Spleen (tissue), 11 donors: ENCODE results near the gene KRTAP5-8. TPM values are rescaled to one million over a fixed set of nuclear protein-coding genes. Genes with fewer than 3 reads are reported as not detected.
"Not testable (repeated sequence)": the region's sequence is repeated elsewhere in the genome, so short reads cannot be mapped to it uniquely, and the experiment has no call there.

ENCODE experiments used
- DNase-seq: peaks from one replicate; pipeline ENCODE4 v3.0.0-alpha.2; 2020
- H3K27ac ChIP-seq, 8 donors: fragments of 200-600 bp; sonication (generic) in 7 of 8; 1 replicate in 4 of 8; 2 replicates in 4 of 8; pipeline versions ENCODE4 v1.5.0 to v1.8.0; 2016 to 2021; ENCODE audit warnings: inconsistent platforms in 4 of 8, mild to moderate bottlenecking in 4 of 8, moderate library complexity in 1 of 8
- H3K27me3 ChIP-seq, 7 donors: fragments of 200-600 bp; sonication (generic) in 6 of 7; replicated peaks in 1 of 7; 1 replicate in 4 of 7; 2 replicates in 3 of 7; pipeline versions ENCODE4 v1.5.0 to v1.8.0; 2016 to 2021; ENCODE audit warnings: inconsistent platforms in 3 of 7, mild to moderate bottlenecking in 1 of 7
- H3K36me3 ChIP-seq, 6 donors: fragments of 200-600 bp; sonication (generic) in 5 of 6; 1 replicate in 4 of 6; 2 replicates in 2 of 6; pipeline versions ENCODE4 v1.5.0 to v1.8.0; 2016 to 2021; ENCODE audit warnings: inconsistent platforms in 2 of 6
- H3K4me1 ChIP-seq, 6 donors: fragments of 200-600 bp; sonication (generic) in 5 of 6; 1 replicate in 3 of 6; 2 replicates in 3 of 6; pipeline versions ENCODE4 v1.5.0 to v1.8.0; 2016 to 2021; ENCODE audit warnings: inconsistent platforms in 3 of 6
- H3K4me3 ChIP-seq, 8 donors: fragments of 200-600 bp; sonication (generic) in 7 of 8; 1 replicate in 4 of 8; 2 replicates in 4 of 8; pipeline versions ENCODE4 v1.5.0 to v1.8.0; 2016 to 2021; ENCODE audit warnings: inconsistent platforms in 4 of 8, mild to moderate bottlenecking in 4 of 8, moderate library complexity in 2 of 8
- H3K9me3 ChIP-seq, 8 donors: fragments of 200-600 bp; sonication (generic) in 7 of 8; 1 replicate in 4 of 8; 2 replicates in 4 of 8; pipeline versions ENCODE4 v1.5.0 to v1.8.0; 2016 to 2021; ENCODE audit warnings: inconsistent platforms in 4 of 8
- CTCF ChIP-seq, 11 experiments: fragments of 200-600 bp in 7 of 11; fragments of 450-650 bp in 4 of 11; sonication (generic) in 4 of 11; IDR thresholded peaks in 8 of 11; conservative IDR thresholded peaks in 3 of 11; 1 replicate in 7 of 11; 2 replicates in 4 of 11; pipeline versions ENCODE4 v1.4.0 to v1.8.0; 2016 to 2021; ENCODE audit warnings: antibody characterized with exemption in 11 of 11, inconsistent platforms in 4 of 11, mild to moderate bottlenecking in 1 of 11
- POLR2A ChIP-seq, 3 donors: fragments of 450-650 bp; IDR thresholded peaks; one replicate each; pipeline ENCODE4 v1.5.1; 2017; ENCODE audit warnings: antibody characterized with exemption in 3 of 3, mild to moderate bottlenecking in 1 of 3
- POLR2AphosphoS5 ChIP-seq, 3 donors: sonication (generic); formaldehyde crosslinking; IDR thresholded peaks; one replicate each; pipeline ENCODE4 v1.5.1; 2017; ENCODE audit warnings: antibody characterized with exemption in 3 of 3
- WGBS, 5 donors: extraction: QIAGEN DNeasy Blood & Tissue Kit in 3 of 5; methylation state at CpG; one replicate each; pipeline versions ENCODE4 v1.1.5 to v1.1.7; 2013 to 2018; 5-methylcytosine and 5-hydroxymethylcytosine counted together
- intact Hi-C: fragments of 100-400 bp; cut with DNase I; formaldehyde crosslinking; loops from one replicate; pipeline ENCODE4 v1.15.0; 2023; ENCODE audit warnings: low total_unique reads
- polyA plus RNA-seq, 3 donors: library from polyadenylated mRNA; stranded (reverse); fragments of 200-250 nt; gene quantifications; one replicate each; pipeline ENCODE4 v1.2.1, GENCODE V29; 2013
- total RNA-seq, 7 donors: library from RNA; depleted of rRNA in 3 of 7; stranded (reverse); fragments of >200 nt in 3 of 7; fragmentation: NEBNext Ultra II Directional in 4 of 7; extraction: Animal tissue kit (Norgen Biotek cat#: 25700) in 4 of 7; gene quantifications; one replicate each; pipeline versions ENCODE4 v1.1.0 to v1.2.1, GENCODE V29; 2016 to 2021
- donor health status: healthy with polysubstance abuse.
- donor health status: DM: no; HTN: no; CAD: no; lungs with moderate emphysema.
- donor health status: DM: no; HTN: no; CAD: no.
- donor health status: Bipolar disorder and iron deficiency.
- donor health status: healthy.
- donor health status: DM: no; HTN: no; CAD: no.
- donor health status: DM: yes; HTN: yes; CAD: no.

Gene KRTAP5-8
- total and polyA plus RNA-seq, 10 donors = 0.09 to 0.63 (median 0.25) TPM; not detected in 4

- DNase-seq = no peak
Measured at GRCh38 chr11:71563406-71563805, 25.6 kb downstream of the KRTAP5-8 start.

GRCh38 chr11:71564430-71564829 lies 26.6 kb downstream of the KRTAP5-8 start:
- no peak for TF ChIP-seq CTCF (IDR thresholded peaks at IDR 0.05 in 8 of 11, conservative IDR thresholded peaks at IDR 0.05 in 3 of 11)
- no peak for TF ChIP-seq POLR2AphosphoS5 (IDR thresholded peaks at IDR 0.05)
- WGBS, 5 donors = 72 to 86% (median 83%) methylated on average over 4 of the region's 4 CpGs
- no peak overlapping the region for H3K27ac ChIP-seq
- H3K36me3 ChIP-seq = no peaks in the 10 kb centered on the region
- H3K27me3 ChIP-seq = peaks cover 0 to 29% (median 9%) of the 10 kb centered on the region in 7 donors
- intact Hi-C loops = no loop called here
- H3K4me1 ChIP-seq = no peaks in the 10 kb centered on the region
- H3K9me3 ChIP-seq = no peaks in the 10 kb centered on the region
- DNase-seq = no peak
- H3K4me3 ChIP-seq = no peak overlapping the region

More at GRCh38 chr11:71563406-71563805, 25.6 kb downstream of the KRTAP5-8 start:
- Histone ChIP-seq H3K4me1 (no peaks in the 10 kb centered on the region), H3K27ac (no peak overlapping the region), H3K36me3 (no peaks in the 10 kb centered on the region), H3K4me3 (no peak overlapping the region), H3K9me3 (no peaks in the 10 kb centered on the region), H3K27me3 (peaks cover 0 to 29% (median 9%) of the 10 kb centered on the region in 7 donors)
- intact Hi-C loops = no loop called here
- TF ChIP-seq CTCF (IDR thresholded peaks at IDR 0.05 in 8 of 11, conservative IDR thresholded peaks at IDR 0.05 in 3 of 11) = peak in 7 of 11 experiments; percentile 22 to 43 (median 33)
- no peak for TF ChIP-seq POLR2A (IDR thresholded peaks at IDR 0.05)
- 7 to 11% (median 10%) methylated on average over 8 of the region's 8 CpGs for WGBS, 5 donors

GRCh38 chr11:71565263-71565662 lies 27.4 kb downstream of the KRTAP5-8 start, which contains the start of gene KRTAP5-10:
Gene KRTAP5-10, plus strand, starts transcription at chr11:71565563. Its CDS starts 25 bp downstream, at chr11:71565588.
- intact Hi-C loops = no loop called here
- no peak within 1 kb of the TSS for H3K27ac ChIP-seq
- no peak for TF ChIP-seq POLR2AphosphoS5 (IDR thresholded peaks at IDR 0.05)
- TF ChIP-seq POLR2A (IDR thresholded peaks at IDR 0.05) = no peak
- WGBS, 5 donors = 26 to 57% (median 45%) methylated on average over 2 to 5 of the region's 5 CpGs
- peaks cover 0 to 29% (median 9%) of the 10 kb centered on the region in 7 donors for H3K27me3 ChIP-seq
- H3K36me3 ChIP-seq = no peaks in the 10 kb centered on the region
- H3K9me3 ChIP-seq = no peaks in the 10 kb centered on the region
- H3K4me1 ChIP-seq = no peaks in the 10 kb centered on the region
- H3K4me3 ChIP-seq = no peak within 1 kb of the TSS
- no peak for DNase-seq

GRCh38 chr11:71566081-71566620 lies 28.3 kb downstream of the KRTAP5-8 start:
- peaks cover 0 to 29% (median 9%) of the 10 kb centered on the region in 7 donors for H3K27me3 ChIP-seq
- WGBS, 5 donors = 62 to 73% (median 68%) methylated on average over 10 of the region's 10 CpGs
- no peak overlapping the region for H3K4me3 ChIP-seq
- intact Hi-C loops = no loop called here
- no peaks in the 10 kb centered on the region for H3K9me3 ChIP-seq
- no peaks in the 10 kb centered on the region for H3K4me1 ChIP-seq
- no peak for DNase-seq
- no peaks in the 10 kb centered on the region for H3K36me3 ChIP-seq
- no peak overlapping the region for H3K27ac ChIP-seq
- no peak for TF ChIP-seq POLR2A (IDR thresholded peaks at IDR 0.05)
- peak in 1 of 3 donors; percentile 15 for TF ChIP-seq POLR2AphosphoS5 (IDR thresholded peaks at IDR 0.05)
- no peak for TF ChIP-seq CTCF (IDR thresholded peaks at IDR 0.05 in 8 of 11, conservative IDR thresholded peaks at IDR 0.05 in 3 of 11)

GRCh38 chr11:71566626-71567599 lies 29.1 kb downstream of the KRTAP5-8 start:
- H3K9me3 ChIP-seq, H3K27ac ChIP-seq, H3K4me1 ChIP-seq, H3K36me3 ChIP-seq, H3K4me3 ChIP-seq, DNase-seq, intact Hi-C loops: not testable (repeated sequence)
- H3K27me3 ChIP-seq = peaks cover 0 to 29% (median 9%) of the 10 kb centered on the region in 7 donors
- WGBS, 5 donors = 51 to 74% (median 70%) methylated on average over 18 to 21 of the region's 21 CpGs

- DNase-seq, H3K36me3 ChIP-seq, intact Hi-C loops, H3K27ac ChIP-seq, H3K9me3 ChIP-seq, H3K4me3 ChIP-seq, H3K4me1 ChIP-seq: not testable (repeated sequence)
- peaks cover 0 to 29% (median 8%) of the 10 kb centered on the region in 7 donors for H3K27me3 ChIP-seq
- WGBS, 5 donors = 43 to 77% (median 71%) methylated on average over 8 of the region's 8 CpGs
Measured at GRCh38 chr11:71567633-71568032, 29.8 kb downstream of the KRTAP5-8 start.
